GM21423 (cell line): ENCODE measurements around the gene ARID3A.
"Not testable (repeated sequence)": the region's sequence is repeated elsewhere in the genome, so short reads cannot be mapped to it uniquely, and the experiment has no call there.

Experiments
- ATAC-seq: cut with Tn5 transposase; IDR thresholded peaks from one replicate; pipeline ENCODE4 v1.9.1; 2021; ENCODE audit warnings: mild to moderate bottlenecking, moderate library complexity; ENCODE audit not compliant: unreplicated experiment

The ARID3A gene

DNA sequence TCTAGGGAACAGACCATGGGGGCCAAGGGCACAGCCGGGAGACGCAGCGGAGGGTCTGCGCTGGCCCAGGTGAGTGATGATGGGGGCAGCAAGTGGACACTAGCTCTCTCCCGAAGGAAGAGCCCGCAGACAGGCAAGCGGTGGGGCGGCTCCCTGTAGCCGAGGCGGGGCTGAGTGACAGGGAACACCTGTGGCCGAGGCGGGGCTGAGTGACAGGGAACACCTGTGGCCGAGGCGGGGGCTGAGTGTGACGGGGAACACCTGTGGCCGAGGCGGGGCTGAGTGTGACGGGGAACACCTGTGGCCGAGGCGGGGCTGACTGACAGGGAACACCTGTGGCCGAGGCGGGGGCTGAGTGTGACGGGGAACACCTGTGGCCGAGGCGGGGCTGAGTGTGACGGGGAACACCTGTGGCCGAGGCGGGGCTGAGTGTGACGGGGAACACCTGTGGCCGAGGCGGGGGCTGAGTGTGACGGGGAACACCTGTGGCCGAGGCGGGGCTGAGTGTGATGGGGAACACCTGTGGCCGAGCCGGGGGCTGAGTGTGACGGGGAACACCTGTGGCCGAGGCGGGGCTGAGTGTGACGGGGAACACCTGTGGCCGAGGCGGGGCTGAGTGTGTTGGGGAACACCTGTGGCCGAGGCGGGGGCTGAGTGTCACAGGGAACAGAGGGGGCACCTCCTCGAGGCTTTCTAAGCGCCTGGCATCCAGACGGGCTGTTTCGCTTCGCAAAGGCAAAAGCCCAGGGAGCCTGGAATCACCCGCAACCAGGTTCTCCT, 34.2 kb upstream of the ARID3A start:
- not testable (repeated sequence) for ATAC-seq

DNA sequence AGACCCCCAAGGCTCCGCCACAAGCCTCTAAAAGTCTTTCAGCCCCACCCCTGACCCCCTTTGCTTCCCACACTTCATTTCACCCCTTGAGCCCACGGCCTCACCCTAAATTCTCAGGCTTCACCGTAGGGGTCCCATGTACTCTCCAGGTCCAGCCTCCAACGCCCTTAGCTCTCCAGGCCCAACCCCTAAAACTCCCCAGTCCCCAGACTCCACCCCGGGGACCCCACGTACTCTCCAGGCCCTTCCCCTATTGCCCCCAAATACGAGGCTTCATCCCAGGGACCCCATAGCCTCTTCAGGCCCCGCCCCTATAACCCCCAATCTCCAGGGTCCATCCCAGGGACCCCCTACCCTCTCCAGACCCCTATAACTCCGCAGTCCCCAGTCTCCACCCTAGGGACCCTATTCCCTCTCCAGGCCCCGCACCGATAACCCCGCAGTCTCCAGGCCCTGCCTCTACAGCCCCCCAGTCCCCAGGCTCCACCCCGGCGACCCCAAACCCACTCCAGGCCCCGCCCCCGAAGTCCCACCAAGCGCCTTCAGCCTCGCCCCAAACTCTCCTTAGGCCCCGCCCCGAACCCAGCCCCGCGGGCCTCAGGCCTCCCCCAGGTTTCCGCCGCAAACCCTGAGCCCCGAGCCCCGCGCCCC, 33.5 kb upstream of the ARID3A start:
- ATAC-seq: no peak

DNA sequence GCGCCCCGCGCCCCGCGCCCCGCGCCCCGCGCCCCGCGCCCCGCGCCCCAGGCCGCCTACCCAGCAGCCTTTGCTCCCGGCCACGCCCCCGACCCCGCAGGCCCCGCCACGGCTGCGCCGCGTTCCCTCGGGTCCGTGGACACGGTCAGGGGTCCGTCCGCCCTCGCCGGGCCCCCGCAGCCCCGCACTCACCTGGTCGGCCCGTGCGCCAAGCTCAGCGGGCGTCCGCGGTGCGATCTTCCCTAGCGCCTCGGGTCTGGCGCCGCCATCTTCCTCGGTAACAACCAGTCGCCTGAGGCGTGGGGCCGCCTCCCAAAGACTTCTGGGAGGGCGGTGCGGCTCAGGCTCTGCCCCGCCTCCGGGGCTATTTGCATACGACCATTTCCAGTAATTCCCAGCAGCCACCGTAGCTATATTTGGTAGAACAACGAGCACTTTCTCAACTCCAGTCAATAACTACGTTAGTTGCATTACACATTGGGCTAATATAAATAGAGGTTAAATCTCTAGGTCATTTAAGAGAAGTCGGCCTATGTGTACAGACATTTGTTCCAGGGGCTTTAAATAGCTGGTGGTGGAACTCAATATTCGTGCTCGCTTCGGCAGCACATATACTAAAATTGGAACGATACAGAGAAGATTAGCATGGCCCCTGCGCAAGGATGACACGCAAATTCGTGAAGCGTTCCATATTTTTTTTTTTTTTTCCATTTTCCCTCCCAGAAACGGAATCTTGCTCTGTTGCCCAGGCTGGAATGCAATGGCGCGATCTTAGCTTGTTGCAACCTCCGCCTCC, 32.7 kb upstream of the ARID3A start, which contains the start of the genes MED16 and RNU6-9:
TSS of gene MED16 (minus strand) at position 294 of the 796 bp plus-strand sequence. CDS start 2,056 bp downstream, outside the sequence.
TSS of gene RNU6-9 (plus strand) at position 591 of the 796 bp plus-strand sequence.
- peak; percentile 78 for ATAC-seq

DNA sequence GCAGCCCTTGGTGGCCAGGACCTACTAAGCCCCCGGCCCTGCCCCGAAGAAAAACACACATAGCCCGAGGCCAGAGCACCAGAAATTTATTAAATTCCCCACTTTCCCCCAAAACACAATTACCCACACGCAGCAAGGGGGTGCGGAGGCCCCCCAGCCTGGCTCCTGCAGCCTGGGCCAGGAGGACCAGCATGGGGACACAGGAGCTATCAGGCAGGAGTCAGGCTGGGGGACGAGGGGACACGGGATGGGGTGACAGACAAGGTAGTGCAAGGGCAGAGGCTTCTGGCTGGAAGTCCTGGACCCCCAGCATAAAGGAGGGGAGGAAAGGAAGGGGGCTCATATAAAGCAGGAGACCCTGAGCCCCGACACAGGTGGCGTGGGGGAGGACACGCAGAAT, 29.4 kb upstream of the ARID3A start:
- ATAC-seq: no peak

DNA sequence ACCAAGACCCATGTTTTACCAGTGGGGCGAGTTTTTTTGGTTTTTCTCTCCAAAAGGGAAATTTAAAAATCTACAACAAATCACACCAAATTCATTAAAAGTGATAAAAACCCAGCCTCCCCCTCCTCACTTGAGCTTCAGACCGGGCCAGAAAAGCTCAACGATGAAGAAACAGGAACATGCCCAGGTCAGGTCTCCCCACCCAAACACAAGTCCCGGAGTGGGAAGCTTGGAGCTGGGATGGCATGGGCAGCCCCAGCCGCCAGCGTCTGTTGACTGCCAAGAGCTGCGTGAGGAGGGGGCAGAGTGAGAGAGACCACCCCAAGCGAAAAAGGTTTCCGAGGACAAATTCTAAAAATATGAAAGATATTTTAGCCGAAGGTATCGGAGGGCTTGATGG, 28.8 kb upstream of the ARID3A start:
- no peak for ATAC-seq

DNA sequence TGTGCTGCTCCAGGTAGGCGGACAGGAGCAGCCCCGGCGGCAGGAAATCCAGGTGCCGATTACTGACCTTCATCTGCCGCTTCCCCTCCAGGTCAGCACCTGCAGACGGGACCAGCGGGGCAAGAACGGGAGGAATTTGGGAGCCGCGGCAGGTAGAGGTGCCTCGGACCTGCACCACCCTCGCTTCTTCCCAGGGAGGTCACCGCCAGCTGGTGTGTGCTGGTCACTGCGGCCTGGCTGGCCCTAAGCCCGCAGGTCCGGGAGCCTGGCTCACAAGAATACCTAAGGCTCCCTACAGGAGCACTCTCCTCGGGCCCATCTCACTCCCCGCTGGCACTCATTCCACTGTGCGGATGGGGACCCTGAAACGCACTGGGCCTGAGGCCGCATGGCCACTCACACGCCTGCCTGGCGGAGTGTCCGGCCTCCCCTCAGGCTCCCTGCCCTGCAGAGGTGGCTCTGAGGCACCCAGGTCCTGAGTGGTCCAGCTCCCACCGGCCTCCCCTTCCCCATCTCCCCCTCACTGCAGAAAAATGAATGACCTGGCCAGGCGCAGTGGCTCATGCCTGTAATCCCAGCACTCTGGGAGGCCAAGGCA, 28.3 kb upstream of the ARID3A start:
- ATAC-seq: no peak

DNA sequence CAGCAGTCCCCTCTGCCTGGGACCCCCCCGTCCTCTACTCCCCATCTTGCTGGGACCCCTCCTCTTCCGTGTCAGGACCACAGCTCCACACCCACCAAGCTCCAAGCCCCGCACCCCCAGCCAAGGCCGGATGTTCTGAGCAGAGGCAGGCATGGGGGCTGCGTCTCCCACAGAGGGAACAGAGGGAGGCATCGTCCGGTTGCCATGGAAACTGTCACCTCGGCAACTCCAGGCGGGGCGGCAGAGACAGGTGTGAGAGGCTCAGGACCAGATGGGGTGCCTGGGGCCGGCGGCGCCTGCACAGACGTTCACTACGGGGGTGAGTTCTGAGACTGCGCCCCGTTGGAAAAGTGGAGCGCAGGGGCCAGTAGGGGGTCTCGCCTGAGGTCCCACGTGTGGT, 27.2 kb upstream of the ARID3A start:
- ATAC-seq: no peak

DNA sequence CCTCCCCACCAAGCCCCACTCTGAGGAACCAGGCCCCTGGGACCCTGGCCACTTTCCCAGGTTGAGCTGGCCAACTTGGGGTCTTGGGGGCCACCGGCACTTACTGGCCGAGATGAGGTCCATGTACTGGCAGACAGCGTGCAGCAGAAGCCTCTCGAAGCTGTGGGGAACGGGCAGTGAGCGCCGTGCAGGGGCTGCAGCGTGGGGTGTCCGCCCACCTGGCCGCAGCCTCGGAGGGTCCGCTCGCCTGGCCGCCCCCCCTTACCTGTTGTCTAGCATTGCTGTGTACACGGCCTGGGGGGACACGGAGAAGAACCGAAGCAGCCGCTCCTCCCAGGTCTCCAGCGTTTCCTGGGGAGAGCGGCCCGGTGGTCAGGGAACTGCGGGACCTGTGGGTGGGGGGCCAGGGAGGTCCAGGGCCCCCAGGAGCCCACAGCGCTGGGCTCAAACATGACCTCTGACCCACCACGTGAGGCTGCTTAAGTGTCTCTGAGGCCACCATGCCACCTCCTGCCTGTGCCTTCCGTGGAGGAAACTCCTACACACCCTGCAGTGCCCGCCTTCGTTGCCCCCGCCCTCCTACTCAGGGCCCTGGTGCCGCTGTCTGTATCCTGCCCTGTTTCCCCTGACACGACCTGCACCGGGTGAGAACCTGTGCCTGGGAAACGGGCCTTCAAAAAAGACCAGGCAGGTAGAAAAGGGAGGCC, 26.3 kb upstream of the ARID3A start:
- ATAC-seq: no peak

DNA sequence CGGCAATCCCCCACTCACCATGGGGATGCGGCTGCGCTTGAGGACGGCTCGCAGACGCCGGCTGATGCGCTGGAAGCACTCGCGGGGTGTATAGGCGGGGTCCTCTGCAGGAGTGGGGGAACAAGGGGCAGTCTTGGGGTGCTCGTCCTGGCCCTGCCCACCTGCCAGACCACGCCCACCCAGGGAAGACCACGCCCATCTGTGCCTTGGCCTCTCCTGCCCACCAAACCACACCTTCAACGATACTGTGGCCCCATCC, 25.9 kb upstream of the ARID3A start:
- ATAC-seq: no peak

DNA sequence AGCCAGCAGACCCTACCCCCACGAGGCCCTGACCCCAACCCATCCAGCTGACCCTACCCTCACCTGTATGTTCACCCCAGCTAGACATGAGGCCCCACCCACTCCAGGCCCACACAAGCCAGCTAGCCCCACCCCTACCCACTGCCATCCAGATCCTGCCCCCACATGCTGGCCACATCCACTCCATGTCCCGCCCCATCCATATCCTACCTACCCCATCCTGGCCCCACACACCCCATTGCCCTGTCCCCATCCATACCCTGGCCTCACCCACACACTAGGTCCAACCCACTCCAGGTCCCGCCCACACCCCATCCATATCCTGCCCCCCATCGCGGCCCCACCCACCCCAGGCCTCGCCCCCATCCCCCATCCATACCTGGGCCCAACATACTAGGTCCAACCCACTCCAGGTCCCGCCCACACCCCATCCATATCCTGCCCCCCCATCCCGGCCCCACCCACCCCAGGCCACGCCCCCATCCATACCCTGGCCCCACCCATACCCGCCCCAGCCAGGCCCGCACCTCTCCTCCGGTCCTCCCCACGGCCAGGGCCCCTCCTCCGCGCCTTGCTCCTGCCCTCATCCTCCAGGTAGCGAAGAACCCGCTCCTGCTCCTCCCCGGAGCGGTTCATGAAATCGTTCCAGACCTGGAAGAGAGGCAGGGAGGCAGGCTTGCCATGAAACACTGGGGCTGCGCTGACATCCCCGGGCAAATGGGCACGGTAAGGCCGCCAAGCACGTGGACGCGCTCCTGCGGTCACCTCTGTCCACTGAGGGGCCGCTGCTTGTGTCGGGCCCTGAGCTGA, 25.3 kb upstream of the ARID3A start:
- ATAC-seq: no peak

DNA sequence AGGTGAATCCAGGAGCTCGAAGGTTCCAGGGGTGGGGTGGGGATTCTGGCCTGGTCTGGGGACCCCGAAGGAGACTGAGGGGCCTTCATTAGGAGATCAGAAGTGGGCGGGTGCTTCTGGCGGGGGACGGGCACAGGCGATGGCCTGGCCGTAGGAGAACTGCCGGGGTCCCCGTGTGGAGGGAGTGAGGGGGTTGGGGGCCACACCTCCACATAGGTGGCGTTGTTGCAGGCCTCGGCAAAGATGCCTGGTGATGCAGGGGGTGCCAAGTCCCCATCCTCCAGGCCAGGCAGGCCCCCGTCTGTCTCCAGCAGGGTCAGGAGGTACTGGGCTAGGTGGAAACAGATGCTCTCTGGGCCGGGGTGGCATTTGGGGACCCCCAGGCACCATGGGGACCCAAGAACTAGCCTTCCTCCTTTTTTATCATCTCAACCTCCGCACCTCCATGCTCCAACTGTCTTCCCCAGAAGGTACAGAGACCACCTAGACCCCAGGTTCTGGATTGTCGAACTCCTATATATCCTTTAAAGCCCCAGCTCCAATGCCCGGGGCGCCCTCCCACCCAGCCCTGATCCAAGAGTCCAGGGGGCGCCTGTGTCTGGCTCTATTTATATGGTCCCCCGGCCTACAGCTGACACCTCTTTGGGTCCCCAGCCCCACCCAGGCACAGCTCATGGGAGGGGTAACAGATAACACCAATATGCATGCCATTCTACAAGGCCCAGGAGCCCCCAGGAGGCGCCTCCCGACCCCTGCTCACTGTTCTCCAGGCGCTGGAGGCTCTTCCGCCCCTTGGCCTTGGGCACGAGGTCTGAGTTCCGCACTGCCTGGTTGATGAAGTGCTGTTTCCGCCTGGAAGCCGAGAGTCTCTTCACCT, 24.4 kb upstream of the ARID3A start:
- no peak for ATAC-seq

DNA sequence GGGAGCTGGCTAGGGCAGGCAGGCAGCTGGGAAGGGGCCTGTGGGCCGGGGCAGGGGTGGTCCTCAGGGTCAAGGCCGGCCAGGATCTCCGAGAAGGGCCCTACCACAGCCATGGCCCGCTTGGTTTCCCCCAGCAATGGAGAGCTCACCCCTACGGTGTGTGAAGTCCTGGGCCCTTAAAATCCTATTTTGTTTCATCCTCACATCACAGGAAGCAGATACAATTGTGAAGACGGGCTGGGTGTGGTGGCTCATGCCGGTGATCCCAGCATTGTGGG, 23.8 kb upstream of the ARID3A start:
- no peak for ATAC-seq

DNA sequence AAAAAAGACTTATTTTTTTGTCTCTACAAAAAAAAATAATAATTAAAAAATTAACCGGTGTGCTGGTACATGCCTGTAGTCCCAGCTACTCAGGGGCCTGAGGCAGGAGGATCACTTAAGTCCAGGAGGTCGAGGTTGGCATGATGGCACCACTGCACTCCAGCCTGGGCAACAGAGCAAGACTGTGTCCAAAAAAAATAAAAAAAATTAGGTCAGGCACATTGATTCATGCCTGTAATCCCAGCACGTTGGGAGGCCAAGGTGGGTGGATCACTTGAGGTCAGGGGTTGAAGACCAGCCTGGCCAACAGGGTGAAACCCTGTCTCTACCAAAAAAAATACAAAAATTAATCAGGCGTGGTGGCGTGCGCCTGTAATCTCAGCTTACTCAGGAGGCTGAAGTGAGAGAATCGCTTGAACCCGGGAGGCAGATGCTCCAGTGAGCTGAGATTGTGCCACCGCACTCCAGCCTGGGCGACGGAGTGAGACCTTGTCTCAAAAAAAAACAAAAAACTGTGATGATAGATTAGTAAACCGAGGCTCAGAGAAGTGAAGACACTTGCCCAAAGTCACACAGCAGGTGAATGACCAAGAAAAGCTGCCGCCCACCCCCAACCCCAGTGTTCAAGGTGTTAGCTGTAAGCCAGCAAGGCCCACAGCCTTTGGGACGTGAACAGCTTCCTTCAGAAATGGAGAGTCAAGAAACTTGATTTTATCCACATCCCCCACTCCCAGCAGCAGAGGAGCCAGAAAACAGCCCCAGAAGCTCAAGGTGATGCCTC, 23.2 kb upstream of the ARID3A start:
- no peak for ATAC-seq

DNA sequence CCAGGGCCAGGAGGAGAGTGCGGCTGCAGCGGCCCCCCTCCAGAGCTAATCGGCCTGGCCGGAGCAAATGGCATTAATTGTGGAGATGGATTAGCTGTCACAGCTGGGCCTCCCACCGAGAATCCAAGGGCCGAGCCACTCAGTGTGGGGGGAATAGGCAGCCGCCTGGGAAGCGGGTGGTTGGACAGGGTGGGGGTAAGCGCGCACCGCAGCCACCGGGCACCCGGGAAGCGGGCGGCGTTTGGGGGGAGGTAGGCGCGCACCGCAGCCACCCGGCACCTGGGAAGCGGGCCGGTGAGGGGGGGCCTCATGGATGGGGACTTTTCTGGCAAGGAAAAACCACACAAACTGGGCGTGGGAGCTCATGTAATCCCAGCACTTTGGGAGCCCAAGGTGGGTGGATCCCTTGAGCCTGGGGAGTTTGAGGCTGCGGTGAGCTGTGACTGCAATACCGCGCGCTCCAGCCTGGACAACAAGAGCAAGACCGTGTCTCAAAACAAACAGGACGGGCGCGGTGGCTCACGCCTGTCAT, 22.5 kb upstream of the ARID3A start:
- ATAC-seq: no peak

DNA sequence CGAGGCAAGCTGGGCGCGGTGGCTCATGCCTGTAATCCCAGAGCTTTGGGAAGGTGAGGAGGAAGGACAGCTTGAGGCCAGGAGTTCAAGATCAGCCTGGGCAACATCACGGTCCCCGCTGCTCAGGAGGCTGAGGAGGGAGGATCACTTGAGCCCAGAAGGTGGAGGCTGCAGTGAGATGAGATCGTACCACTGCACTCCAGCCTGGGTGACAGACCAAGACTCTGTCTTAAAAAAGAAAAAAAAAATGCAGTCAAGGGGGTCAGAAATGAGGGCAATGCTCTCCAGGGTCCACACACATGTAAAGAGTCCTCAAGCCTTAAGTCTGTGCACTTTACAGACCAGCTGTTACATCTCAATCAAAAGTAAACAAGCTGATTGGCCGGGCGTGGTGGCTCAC, 21.3 kb upstream of the ARID3A start:
- ATAC-seq: no peak

DNA sequence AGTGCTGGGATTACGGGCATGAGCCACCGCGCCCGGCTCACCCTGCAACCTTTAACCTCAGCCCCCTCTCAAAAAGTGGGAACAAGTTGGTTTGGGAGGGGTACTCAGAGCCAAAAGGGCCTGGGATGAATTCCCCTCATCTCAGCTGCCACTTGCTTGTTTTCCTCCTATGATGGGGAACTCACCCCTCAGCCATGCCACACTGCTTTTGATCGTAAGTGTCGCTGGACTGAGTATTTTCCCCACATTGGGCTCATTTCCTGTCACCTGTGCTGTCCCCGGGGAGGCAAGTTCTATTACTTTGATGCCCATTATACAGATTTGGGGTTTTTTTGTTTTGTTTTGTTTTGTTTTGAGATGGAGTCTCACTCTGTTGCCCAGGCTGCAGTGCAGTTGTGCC, 19.4 kb upstream of the ARID3A start:
- no peak for ATAC-seq

DNA sequence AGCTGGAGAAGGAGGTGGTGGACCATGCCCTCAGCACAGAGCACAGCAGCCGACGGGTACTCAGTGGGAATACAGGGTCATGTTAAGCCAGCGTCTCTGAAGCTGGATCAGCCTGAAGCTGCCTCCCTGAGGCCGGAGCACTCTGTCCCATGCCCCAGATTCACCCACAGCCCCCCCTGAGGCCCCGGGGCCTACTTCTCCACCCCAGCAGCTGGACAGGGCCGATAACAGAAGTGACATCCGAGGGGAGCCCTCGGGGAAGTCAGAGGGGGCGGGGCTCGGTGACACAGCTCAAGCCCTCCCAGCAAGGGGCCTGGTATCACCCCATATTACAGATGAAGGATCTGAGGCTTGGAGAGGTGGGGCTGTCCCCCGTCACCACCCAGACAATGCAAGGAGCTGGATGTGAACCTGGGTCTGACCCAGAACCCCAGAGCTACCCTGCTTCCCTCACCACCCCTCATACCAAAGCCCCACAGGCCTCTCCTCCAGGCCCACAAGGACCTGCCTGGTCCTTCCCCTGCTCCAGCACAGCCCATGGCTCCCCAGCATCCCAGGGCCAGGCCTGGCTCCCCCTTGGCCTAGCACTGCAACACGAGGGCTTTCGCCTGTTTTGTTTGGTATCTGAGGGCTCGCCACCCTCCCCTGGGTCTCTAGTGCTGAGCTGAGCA, 18.5 kb upstream of the ARID3A start:
- ATAC-seq: no peak
